Measurements from ENCODE around the gene KIAA1549. TPM values are rescaled to one million over a fixed set of nuclear protein-coding genes. Genes with fewer than 3 reads are reported as not detected.
"Not testable (repeated sequence)": the region's sequence is repeated elsewhere in the genome, so short reads cannot be mapped to it uniquely, and the experiment has no call there.

Gene KIAA1549
- total RNA-seq (ENCODE audit: unreplicated experiment) = 10.8 TPM
- long read RNA-seq, partial matches to known transcripts = 1 of 1 reads
- long read RNA-seq, other reads (novel, unspliced or antisense) = 0 of 1 reads

- no peak for TF ChIP-seq CTCF (IDR thresholded peaks at IDR 0.05; ENCODE audit: unreplicated experiment)
- DNase-seq (ENCODE audit: low spot score) = peak; percentile 80
- H3K9me3 Mint-ChIP-seq (ENCODE audit: unreplicated experiment) = no peaks in the 10 kb centered on the region
- peak within 1 kb of the TSS; percentile 98 for H3K4me3 Mint-ChIP-seq (ENCODE audit: unreplicated experiment)
- H3K27me3 Mint-ChIP-seq (ENCODE audit: unreplicated experiment) = peaks cover 16% of the 10 kb centered on the region
- H3K27ac Mint-ChIP-seq (ENCODE audit: unreplicated experiment) = peak within 1 kb of the TSS; percentile 51
- peaks cover 24% of the 10 kb centered on the region for H3K4me1 Mint-ChIP-seq (ENCODE audit: unreplicated experiment)
- peaks cover 12% of the 10 kb centered on the region for H3K36me3 Mint-ChIP-seq (ENCODE audit: low read depth, unreplicated experiment)
Measured at GRCh38 chr7:138981332-138982203, at the start of gene KIAA1549. KIAA1549 (minus strand) TSS chr7:138981389; CDS start chr7:138981269, 120 bp downstream.

GRCh38 chr7:139029353-139029752 is 48.2 kb upstream of the KIAA1549 start:
- Mint-ChIP-seq H3K36me3 (ENCODE audit: low read depth, unreplicated experiment) (peaks cover 30% of the 10 kb centered on the region), H3K27ac (ENCODE audit: unreplicated experiment) (no peak overlapping the region), H3K4me3 (ENCODE audit: unreplicated experiment) (peak overlapping the region; percentile 73), H3K27me3 (ENCODE audit: unreplicated experiment) (peaks cover 2% of the 10 kb centered on the region), H3K4me1 (ENCODE audit: unreplicated experiment) (no peaks in the 10 kb centered on the region), H3K9me3 (ENCODE audit: unreplicated experiment) (no peaks in the 10 kb centered on the region)
- TF ChIP-seq CTCF (IDR thresholded peaks at IDR 0.05; ENCODE audit: unreplicated experiment) = no peak
- DNase-seq (ENCODE audit: low spot score) = no peak

GRCh38 chr7:139026551-139026950 is 45.4 kb upstream of the KIAA1549 start:
- Mint-ChIP-seq H3K27me3 (ENCODE audit: unreplicated experiment) (no peaks in the 10 kb centered on the region), H3K36me3 (ENCODE audit: low read depth, unreplicated experiment) (peaks cover 27% of the 10 kb centered on the region), H3K4me3 (ENCODE audit: unreplicated experiment) (peak overlapping the region; percentile 19), H3K27ac (ENCODE audit: unreplicated experiment) (no peak overlapping the region), H3K4me1 (ENCODE audit: unreplicated experiment) (no peaks in the 10 kb centered on the region), H3K9me3 (ENCODE audit: unreplicated experiment) (no peaks in the 10 kb centered on the region)
- no peak for TF ChIP-seq CTCF (IDR thresholded peaks at IDR 0.05; ENCODE audit: unreplicated experiment)
- no peak for DNase-seq (ENCODE audit: low spot score)

- H3K27me3 Mint-ChIP-seq (ENCODE audit: unreplicated experiment); H3K9me3 Mint-ChIP-seq (ENCODE audit: unreplicated experiment); H3K27ac Mint-ChIP-seq (ENCODE audit: unreplicated experiment); H3K4me1 Mint-ChIP-seq (ENCODE audit: unreplicated experiment); DNase-seq (ENCODE audit: low spot score); H3K4me3 Mint-ChIP-seq (ENCODE audit: unreplicated experiment): not testable (repeated sequence)
- H3K36me3 Mint-ChIP-seq (ENCODE audit: low read depth, unreplicated experiment) = peaks cover 27% of the 10 kb centered on the region
Measured at GRCh38 chr7:139025861-139026260, 44.7 kb upstream of the KIAA1549 start.

GRCh38 chr7:139023076-139023475 is 41.9 kb upstream of the KIAA1549 start:
- no peak for DNase-seq (ENCODE audit: low spot score)
- TF ChIP-seq CTCF (IDR thresholded peaks at IDR 0.05; ENCODE audit: unreplicated experiment) = no peak
- no peaks in the 10 kb centered on the region for H3K9me3 Mint-ChIP-seq (ENCODE audit: unreplicated experiment)
- H3K4me3 Mint-ChIP-seq (ENCODE audit: unreplicated experiment) = no peak overlapping the region
- no peaks in the 10 kb centered on the region for H3K27me3 Mint-ChIP-seq (ENCODE audit: unreplicated experiment)
- H3K36me3 Mint-ChIP-seq (ENCODE audit: low read depth, unreplicated experiment) = peaks cover 23% of the 10 kb centered on the region
- no peak overlapping the region for H3K27ac Mint-ChIP-seq (ENCODE audit: unreplicated experiment)
- no peaks in the 10 kb centered on the region for H3K4me1 Mint-ChIP-seq (ENCODE audit: unreplicated experiment)

Measured in endothelial cell (in vitro differentiated cells).